GM23248 (cell line): ENCODE results near the gene COL27A1.

Source experiments
- EZH2 ChIP-seq: fragments of 200-600 bp; sonication (generic); IDR thresholded peaks from 2 replicates; pipeline ENCODE4 v1.6.1; 2018; ENCODE audit warnings: antibody characterized with exemption, mild to moderate bottlenecking; ENCODE audit not compliant: insufficient read depth, poor library complexity, severe bottlenecking
- EZH2phosphoT487 ChIP-seq: fragments of 200-600 bp; sonication (generic); IDR thresholded peaks from 2 replicates; pipeline ENCODE4 v1.6.1; 2018; ENCODE audit warnings: antibody characterized with exemption, moderate library complexity, mild to moderate bottlenecking, low read depth; ENCODE audit not compliant: insufficient read depth

DNA sequence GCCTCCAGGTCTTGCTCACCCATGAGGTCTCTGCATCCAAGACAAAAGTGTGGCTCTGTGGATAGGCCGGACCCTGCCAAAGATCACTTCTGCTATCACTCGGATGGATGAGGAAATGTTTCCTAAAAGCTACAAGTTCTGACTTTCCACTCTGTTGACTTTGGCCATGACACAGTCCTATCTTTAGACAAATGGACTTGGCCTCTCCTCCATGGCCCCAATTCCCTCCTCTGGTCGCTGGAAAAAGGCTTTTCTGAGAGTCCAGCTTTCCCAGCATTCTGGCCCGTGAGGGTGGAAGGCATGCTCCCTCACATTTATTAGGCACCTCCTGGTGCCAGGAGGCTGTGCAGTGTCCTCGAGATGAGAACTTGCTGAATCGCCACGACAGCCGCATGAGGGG lies 83.1 kb downstream of the COL27A1 start:
- TF ChIP-seq EZH2phosphoT487 = no peak
- TF ChIP-seq EZH2 = no peak
